HEK293 (cell line): Measurements from ENCODE around the gene POGZ.

Experiments
- CTCF ChIA-PET: fragments of 350-600 bp; formaldehyde crosslinking; extraction: SDS; loops from one replicate; lab custom pipeline; 2021; ENCODE audit warnings: antibody characterized with exemption; lab: Yijun Ruan, JAX
- POLR2A ChIA-PET: fragments of 300-600 bp; formaldehyde crosslinking; extraction: SDS; loops from one replicate; lab custom pipeline; 2020; ENCODE audit warnings: antibody characterized with exemption, inconsistent platforms; lab: Yijun Ruan, JAX
- H3K27ac ChIP-seq: fragments of 200-500 bp; sonication (Bioruptor generic); 2 replicates; pipeline ENCODE4 v1.5.1; 2014; ENCODE audit warnings: low read depth, low read length, control low read depth, inconsistent platforms; ENCODE audit errors: extremely low read depth
- H3K36me3 ChIP-seq, 2 experiments: fragments of 200-500 bp in 1 of 2; sonication (Bioruptor generic) in 1 of 2; 1 replicate in 1 of 2; 2 replicates in 1 of 2; pipeline ENCODE4 v1.5.1; 2014 to 2017; ENCODE audit warnings: inconsistent platforms in 2 of 2, low read length in 2 of 2; ENCODE audit not compliant: control insufficient read depth in 2 of 2, insufficient read depth in 1 of 2
- H3K4me1 ChIP-seq: fragments of 200-500 bp; sonication (Bioruptor generic); 2 replicates; pipeline ENCODE4 v1.5.1; 2014; ENCODE audit warnings: mild to moderate bottlenecking, low read length, inconsistent platforms; ENCODE audit not compliant: control insufficient read depth, insufficient read depth
- H3K4me3 ChIP-seq: 2 replicates; pipeline ENCODE4 v1.5.1; 2011; ENCODE audit warnings: low read depth, mild to moderate bottlenecking, control low read depth, low read length, moderate library complexity
- H3K9me3 ChIP-seq: fragments of 200-500 bp; sonication (Bioruptor generic); 2 replicates; pipeline ENCODE4 v1.5.1; 2014; ENCODE audit warnings: low read depth, low read length, inconsistent platforms; ENCODE audit not compliant: control insufficient read depth, insufficient read depth
- FEZF1 ChIP-seq: fragments of 450-650 bp; formaldehyde crosslinking; IDR thresholded peaks from 2 replicates; pipeline ENCODE4 v1.5.1; 2016; ENCODE audit warnings: missing biosample characterization, missing genetic modification characterization
- IKZF3 ChIP-seq: fragments of 450-650 bp; IDR thresholded peaks from 2 replicates; pipeline ENCODE4 v1.5.0; 2018; ENCODE audit warnings: missing biosample characterization, mild to moderate bottlenecking, missing genetic modification characterization, moderate library complexity
- KLF8 ChIP-seq: fragments of 450-650 bp; formaldehyde crosslinking; IDR thresholded peaks from 2 replicates; pipeline ENCODE4 v1.5.1; 2016; ENCODE audit warnings: missing biosample characterization, missing genetic modification characterization
- MYNN ChIP-seq: fragments of 450-650 bp; formaldehyde crosslinking; IDR thresholded peaks from 2 replicates; pipeline ENCODE4 v1.5.1; 2016; ENCODE audit warnings: missing biosample characterization, missing genetic modification characterization, borderline replicate concordance
- OSR2 ChIP-seq: fragments of 450-650 bp; formaldehyde crosslinking; IDR thresholded peaks from 2 replicates; pipeline ENCODE4 v1.5.1; 2016; ENCODE audit warnings: missing biosample characterization, missing genetic modification characterization
- REPIN1 ChIP-seq: fragments of 450-650 bp; formaldehyde crosslinking; IDR thresholded peaks from 2 replicates; pipeline ENCODE4 v1.5.1; 2017; ENCODE audit warnings: missing biosample characterization, missing genetic modification characterization, low read depth
- SCRT1 ChIP-seq: fragments of 450-650 bp; formaldehyde crosslinking; IDR thresholded peaks from 2 replicates; pipeline ENCODE4 v1.5.1; 2016; ENCODE audit warnings: missing biosample characterization, missing genetic modification characterization, borderline replicate concordance
- WT1 ChIP-seq: fragments of 450-650 bp; formaldehyde crosslinking; IDR thresholded peaks from 2 replicates; pipeline ENCODE4 v1.5.1; 2016; ENCODE audit warnings: missing biosample characterization, missing genetic modification characterization
- ZBTB8A ChIP-seq: fragments of 450-650 bp; formaldehyde crosslinking; IDR thresholded peaks from 2 replicates; pipeline ENCODE4 v1.5.1; 2016; ENCODE audit warnings: missing biosample characterization, missing genetic modification characterization
- ZEB2 ChIP-seq: fragments of 450-650 bp; formaldehyde crosslinking; IDR thresholded peaks from 2 replicates; pipeline ENCODE4 v1.5.1; 2016; ENCODE audit warnings: missing biosample characterization, missing genetic modification characterization
- ZNF121 ChIP-seq: fragments of 450-650 bp; formaldehyde crosslinking; IDR thresholded peaks from 2 replicates; pipeline ENCODE4 v1.5.1; 2016; ENCODE audit warnings: missing biosample characterization, missing genetic modification characterization
- ZNF138 ChIP-seq: fragments of 450-650 bp; formaldehyde crosslinking; IDR thresholded peaks from 2 replicates; pipeline ENCODE4 v1.5.1; 2016; ENCODE audit warnings: missing biosample characterization, missing genetic modification characterization, borderline replicate concordance
- ZNF169 ChIP-seq: fragments of 450-650 bp; formaldehyde crosslinking; IDR thresholded peaks from 2 replicates; pipeline ENCODE4 v1.5.1; 2016; ENCODE audit warnings: missing biosample characterization, missing genetic modification characterization
- ZNF175 ChIP-seq: fragments of 450-650 bp; formaldehyde crosslinking; IDR thresholded peaks from 2 replicates; pipeline ENCODE4 v1.5.1; 2016; ENCODE audit warnings: missing biosample characterization, missing genetic modification characterization
- ZNF2 ChIP-seq: fragments of 450-650 bp; formaldehyde crosslinking; IDR thresholded peaks from 2 replicates; pipeline ENCODE4 v1.5.1; 2016; ENCODE audit warnings: missing biosample characterization, missing genetic modification characterization
- ZNF561 ChIP-seq: fragments of 450-650 bp; IDR thresholded peaks from 2 replicates; pipeline ENCODE4 v1.5.1; 2018; ENCODE audit warnings: missing biosample characterization, missing genetic modification characterization, borderline replicate concordance
- ZNF843 ChIP-seq: fragments of 450-650 bp; formaldehyde crosslinking; IDR thresholded peaks from 2 replicates; pipeline ENCODE4 v1.5.1; 2016; ENCODE audit warnings: missing biosample characterization, missing genetic modification characterization
- TF ChIP-seq, protein P1 (sequence below): fragments of 450-650 bp; formaldehyde crosslinking; IDR thresholded peaks from 2 replicates; pipeline ENCODE4 v1.5.1; 2017; ENCODE audit warnings: missing biosample characterization, missing genetic modification characterization
- TF ChIP-seq, protein P2 (sequence below): fragments of 450-650 bp; formaldehyde crosslinking; conservative IDR thresholded peaks from 2 replicates; pipeline ENCODE4 v1.5.1; 2016; ENCODE audit warnings: low read depth, missing biosample characterization, missing genetic modification characterization
- TF ChIP-seq, protein P3 (sequence below): fragments of 450-650 bp; formaldehyde crosslinking; IDR thresholded peaks from 2 replicates; pipeline ENCODE4 v1.5.1; 2016; ENCODE audit warnings: missing biosample characterization, missing genetic modification characterization
- TF ChIP-seq, protein P4 (sequence below): fragments of 450-650 bp; formaldehyde crosslinking; IDR thresholded peaks from 2 replicates; pipeline ENCODE4 v1.5.1; 2016; ENCODE audit warnings: missing biosample characterization, missing genetic modification characterization, borderline replicate concordance
- TF ChIP-seq, protein P5 (sequence below): fragments of 450-650 bp; formaldehyde crosslinking; IDR thresholded peaks from 2 replicates; pipeline ENCODE4 v1.5.1; 2017; ENCODE audit warnings: missing biosample characterization, missing genetic modification characterization
- TF ChIP-seq, protein P6 (sequence below): fragments of 450-650 bp; formaldehyde crosslinking; IDR thresholded peaks from 2 replicates; pipeline ENCODE4 v1.5.1; 2016; ENCODE audit warnings: missing biosample characterization, missing genetic modification characterization

Gene POGZ

DNA sequence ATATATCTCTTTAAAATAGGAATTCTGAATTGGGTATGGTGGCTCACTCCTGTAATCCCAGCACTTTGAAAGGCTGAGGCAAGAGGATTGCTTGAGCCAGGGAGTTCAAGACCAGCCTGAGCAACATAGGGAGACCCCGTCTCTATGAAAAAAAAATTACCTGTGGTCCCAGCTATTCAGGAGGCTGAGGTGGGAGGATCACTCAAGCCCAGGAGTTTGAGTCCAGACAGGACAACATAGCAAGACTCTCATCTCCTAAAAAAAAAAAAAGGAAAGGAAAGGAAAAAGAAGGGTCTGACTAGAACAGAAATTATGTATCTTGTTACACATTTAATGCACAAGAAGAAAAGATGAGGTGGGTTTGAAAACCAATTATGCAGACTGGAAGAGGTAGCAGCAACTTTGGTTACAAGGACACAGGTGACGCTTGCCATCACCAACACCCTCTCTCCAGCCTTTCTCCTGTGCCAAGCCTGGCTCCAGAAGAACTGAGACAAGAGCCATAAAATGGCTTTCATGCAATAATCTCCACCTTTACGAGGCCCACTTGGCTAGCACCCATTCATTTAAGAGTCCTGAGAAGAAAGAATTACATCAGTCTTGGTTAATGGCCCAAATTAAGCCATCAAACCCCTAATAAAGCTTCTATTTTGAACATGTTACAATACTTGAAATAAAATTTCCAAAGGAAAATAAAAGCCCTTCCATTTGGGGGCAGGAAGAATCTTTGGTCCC lies 82.0 kb downstream of the POGZ start:
- H3K4me3 ChIP-seq, result no peak overlapping the region
- H3K9me3 ChIP-seq, result no peaks in the 10 kb centered on the region
- peaks cover under 1% of the 10 kb centered on the region; the same call in 1 of the 2 replicates for H3K4me1 ChIP-seq
- CTCF ChIA-PET, result interaction anchor here (0.6 to 1.4 kb wide), 3 partner anchors 20 to 36 kb away, joined by 3 to 5 read pairs (median 4); no protein-coding TSS in a partner anchor
- H3K27ac ChIP-seq, result no peak overlapping the region
- POLR2A ChIA-PET, result no interaction called here
- H3K36me3 ChIP-seq, result no peaks in the 10 kb centered on the region
- TF ChIP-seq MYNN (tag by site-specific recombination) (peak; percentile 96), ZNF169 (tag by site-specific recombination) (no peak), FEZF1 (tag by site-specific recombination) (peak; percentile 70), KLF8 (tag by site-specific recombination) (no peak), OSR2 (tag by site-specific recombination) (peak; percentile 15; the same call in 1 of the 2 replicates), ZNF843 (tag by site-specific recombination) (peak; percentile 82), IKZF3 (tag by site-specific recombination) (peak; percentile 29; the same call in 1 of the 2 replicates), ZNF175 (no peak), ZBTB8A (0 out of 2 replicates have a peak, but pooled peaks have one; percentile 45), WT1 (tag by site-specific recombination) (no peak), ZNF561 (peak; percentile 45; the same call in 1 of the 2 replicates), ZNF121 (tag by site-specific recombination) (peak; percentile 93), ZNF138 (tag by site-specific recombination) (no peak), SCRT1 (tag by site-specific recombination) (peak; percentile 57; the same call in 1 of the 2 replicates), ZEB2 (tag by site-specific recombination) (0 out of 2 replicates have a peak, but pooled peaks have one; percentile 22), ZNF2 (tag by site-specific recombination) (no peak), REPIN1 (tag by site-specific recombination) (no peak)
- TF ChIP-seq, protein P1, sequence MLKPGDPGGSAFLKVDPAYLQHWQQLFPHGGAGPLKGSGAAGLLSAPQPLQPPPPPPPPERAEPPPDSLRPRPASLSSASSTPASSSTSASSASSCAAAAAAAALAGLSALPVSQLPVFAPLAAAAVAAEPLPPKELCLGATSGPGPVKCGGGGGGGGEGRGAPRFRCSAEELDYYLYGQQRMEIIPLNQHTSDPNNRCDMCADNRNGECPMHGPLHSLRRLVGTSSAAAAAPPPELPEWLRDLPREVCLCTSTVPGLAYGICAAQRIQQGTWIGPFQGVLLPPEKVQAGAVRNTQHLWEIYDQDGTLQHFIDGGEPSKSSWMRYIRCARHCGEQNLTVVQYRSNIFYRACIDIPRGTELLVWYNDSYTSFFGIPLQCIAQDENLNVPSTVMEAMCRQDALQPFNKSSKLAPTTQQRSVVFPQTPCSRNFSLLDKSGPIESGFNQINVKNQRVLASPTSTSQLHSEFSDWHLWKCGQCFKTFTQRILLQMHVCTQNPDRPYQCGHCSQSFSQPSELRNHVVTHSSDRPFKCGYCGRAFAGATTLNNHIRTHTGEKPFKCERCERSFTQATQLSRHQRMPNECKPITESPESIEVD (tag by site-specific recombination), result peak; percentile 94
- TF ChIP-seq, protein P2, sequence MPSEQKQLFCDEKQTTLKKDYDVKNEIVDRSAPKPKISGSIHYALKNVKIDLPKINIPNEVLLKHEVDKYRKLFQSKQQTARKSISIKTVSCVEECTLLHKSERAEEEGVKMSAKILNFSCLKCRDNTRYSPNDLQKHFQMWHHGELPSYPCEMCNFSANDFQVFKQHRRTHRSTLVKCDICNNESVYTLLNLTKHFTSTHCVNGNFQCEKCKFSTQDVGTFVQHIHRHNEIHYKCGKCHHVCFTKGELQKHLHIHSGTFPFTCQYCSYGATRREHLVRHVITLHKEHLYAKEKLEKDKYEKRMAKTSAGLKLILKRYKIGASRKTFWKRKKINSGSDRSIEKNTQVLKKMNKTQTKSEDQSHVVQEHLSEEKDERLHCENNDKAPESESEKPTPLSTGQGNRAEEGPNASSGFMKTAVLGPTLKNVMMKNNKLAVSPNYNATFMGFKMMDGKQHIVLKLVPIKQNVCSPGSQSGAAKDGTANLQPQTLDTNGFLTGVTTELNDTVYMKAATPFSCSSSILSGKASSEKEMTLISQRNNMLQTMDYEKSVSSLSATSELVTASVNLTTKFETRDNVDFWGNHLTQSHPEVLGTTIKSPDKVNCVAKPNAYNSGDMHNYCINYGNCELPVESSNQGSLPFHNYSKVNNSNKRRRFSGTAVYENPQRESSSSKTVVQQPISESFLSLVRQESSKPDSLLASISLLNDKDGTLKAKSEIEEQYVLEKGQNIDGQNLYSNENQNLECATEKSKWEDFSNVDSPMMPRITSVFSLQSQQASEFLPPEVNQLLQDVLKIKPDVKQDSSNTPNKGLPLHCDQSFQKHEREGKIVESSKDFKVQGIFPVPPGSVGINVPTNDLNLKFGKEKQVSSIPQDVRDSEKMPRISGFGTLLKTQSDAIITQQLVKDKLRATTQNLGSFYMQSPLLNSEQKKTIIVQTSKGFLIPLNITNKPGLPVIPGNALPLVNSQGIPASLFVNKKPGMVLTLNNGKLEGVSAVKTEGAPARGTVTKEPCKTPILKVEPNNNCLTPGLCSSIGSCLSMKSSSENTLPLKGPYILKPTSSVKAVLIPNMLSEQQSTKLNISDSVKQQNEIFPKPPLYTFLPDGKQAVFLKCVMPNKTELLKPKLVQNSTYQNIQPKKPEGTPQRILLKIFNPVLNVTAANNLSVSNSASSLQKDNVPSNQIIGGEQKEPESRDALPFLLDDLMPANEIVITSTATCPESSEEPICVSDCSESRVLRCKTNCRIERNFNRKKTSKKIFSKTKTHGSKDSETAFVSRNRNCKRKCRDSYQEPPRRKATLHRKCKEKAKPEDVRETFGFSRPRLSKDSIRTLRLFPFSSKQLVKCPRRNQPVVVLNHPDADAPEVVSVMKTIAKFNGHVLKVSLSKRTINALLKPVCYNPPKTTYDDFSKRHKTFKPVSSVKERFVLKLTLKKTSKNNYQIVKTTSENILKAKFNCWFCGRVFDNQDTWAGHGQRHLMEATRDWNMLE (tag by site-specific recombination), result 0 out of 2 replicates have a peak, but pooled peaks have one; percentile 15
- TF ChIP-seq, protein P3, sequence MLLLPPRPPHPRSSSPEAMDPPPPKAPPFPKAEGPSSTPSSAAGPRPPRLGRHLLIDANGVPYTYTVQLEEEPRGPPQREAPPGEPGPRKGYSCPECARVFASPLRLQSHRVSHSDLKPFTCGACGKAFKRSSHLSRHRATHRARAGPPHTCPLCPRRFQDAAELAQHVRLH (tag by site-specific recombination), result peak; percentile 70
- TF ChIP-seq, protein P4, sequence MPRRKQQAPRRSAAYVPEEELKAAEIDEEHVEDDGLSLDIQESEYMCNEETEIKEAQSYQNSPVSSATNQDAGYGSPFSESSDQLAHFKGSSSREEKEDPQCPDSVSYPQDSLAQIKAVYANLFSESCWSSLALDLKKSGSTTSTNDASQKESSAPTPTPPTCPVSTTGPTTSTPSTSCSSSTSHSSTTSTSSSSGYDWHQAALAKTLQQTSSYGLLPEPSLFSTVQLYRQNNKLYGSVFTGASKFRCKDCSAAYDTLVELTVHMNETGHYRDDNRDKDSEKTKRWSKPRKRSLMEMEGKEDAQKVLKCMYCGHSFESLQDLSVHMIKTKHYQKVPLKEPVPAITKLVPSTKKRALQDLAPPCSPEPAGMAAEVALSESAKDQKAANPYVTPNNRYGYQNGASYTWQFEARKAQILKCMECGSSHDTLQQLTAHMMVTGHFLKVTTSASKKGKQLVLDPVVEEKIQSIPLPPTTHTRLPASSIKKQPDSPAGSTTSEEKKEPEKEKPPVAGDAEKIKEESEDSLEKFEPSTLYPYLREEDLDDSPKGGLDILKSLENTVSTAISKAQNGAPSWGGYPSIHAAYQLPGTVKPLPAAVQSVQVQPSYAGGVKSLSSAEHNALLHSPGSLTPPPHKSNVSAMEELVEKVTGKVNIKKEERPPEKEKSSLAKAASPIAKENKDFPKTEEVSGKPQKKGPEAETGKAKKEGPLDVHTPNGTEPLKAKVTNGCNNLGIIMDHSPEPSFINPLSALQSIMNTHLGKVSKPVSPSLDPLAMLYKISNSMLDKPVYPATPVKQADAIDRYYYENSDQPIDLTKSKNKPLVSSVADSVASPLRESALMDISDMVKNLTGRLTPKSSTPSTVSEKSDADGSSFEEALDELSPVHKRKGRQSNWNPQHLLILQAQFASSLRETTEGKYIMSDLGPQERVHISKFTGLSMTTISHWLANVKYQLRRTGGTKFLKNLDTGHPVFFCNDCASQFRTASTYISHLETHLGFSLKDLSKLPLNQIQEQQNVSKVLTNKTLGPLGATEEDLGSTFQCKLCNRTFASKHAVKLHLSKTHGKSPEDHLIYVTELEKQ (tag by site-specific recombination), result no peak
- TF ChIP-seq, protein P5, sequence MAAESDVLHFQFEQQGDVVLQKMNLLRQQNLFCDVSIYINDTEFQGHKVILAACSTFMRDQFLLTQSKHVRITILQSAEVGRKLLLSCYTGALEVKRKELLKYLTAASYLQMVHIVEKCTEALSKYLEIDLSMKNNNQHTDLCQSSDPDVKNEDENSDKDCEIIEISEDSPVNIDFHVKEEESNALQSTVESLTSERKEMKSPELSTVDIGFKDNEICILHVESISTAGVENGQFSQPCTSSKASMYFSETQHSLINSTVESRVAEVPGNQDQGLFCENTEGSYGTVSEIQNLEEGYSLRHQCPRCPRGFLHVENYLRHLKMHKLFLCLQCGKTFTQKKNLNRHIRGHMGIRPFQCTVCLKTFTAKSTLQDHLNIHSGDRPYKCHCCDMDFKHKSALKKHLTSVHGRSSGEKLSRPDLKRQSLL (tag by site-specific recombination), result peak; percentile 72
- TF ChIP-seq, protein P6, sequence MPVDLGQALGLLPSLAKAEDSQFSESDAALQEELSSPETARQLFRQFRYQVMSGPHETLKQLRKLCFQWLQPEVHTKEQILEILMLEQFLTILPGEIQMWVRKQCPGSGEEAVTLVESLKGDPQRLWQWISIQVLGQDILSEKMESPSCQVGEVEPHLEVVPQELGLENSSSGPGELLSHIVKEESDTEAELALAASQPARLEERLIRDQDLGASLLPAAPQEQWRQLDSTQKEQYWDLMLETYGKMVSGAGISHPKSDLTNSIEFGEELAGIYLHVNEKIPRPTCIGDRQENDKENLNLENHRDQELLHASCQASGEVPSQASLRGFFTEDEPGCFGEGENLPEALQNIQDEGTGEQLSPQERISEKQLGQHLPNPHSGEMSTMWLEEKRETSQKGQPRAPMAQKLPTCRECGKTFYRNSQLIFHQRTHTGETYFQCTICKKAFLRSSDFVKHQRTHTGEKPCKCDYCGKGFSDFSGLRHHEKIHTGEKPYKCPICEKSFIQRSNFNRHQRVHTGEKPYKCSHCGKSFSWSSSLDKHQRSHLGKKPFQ (tag by site-specific recombination), result 0 out of 2 replicates have a peak, but pooled peaks have one; percentile 26
